ENCODE results near the gene RNF220.

GRCh38 chr1:44670751-44671640 lies 265.9 kb downstream of the RNF220 start:
- TF ChIP-seq FOXM1 (IDR thresholded peaks at IDR 0.05; ENCODE audit: low read depth) = no peak
- no peak for TF ChIP-seq CTCF (IDR thresholded peaks at IDR 0.05)
- TF ChIP-seq RCOR1 (IDR thresholded peaks at IDR 0.05; ENCODE audit: low read length) = no peak
- TF ChIP-seq GATA2 (CRISPR knock-in tag; IDR thresholded peaks at IDR 0.05) = no peak
- no peak for TF ChIP-seq MAX (IDR thresholded peaks at IDR 0.05; ENCODE audit: low read depth)
- TF ChIP-seq TAF1 (IDR thresholded peaks at IDR 0.05; ENCODE audit: borderline replicate concordance, low read depth, low read length) = no peak
- no peak for TF ChIP-seq RXRA (IDR thresholded peaks at IDR 0.05; ENCODE audit: borderline replicate concordance, low read depth)
- no peak for TF ChIP-seq ZBTB33 (IDR thresholded peaks at IDR 0.05; ENCODE audit: borderline replicate concordance, low read depth)
- TF ChIP-seq POLR2AphosphoS5 (IDR thresholded peaks at IDR 0.05; ENCODE audit: low read depth, low read length) = no peak
- no peak for TF ChIP-seq IRF3 (IDR thresholded peaks at IDR 0.05; ENCODE audit: low read depth, low read length)
- TF ChIP-seq NRF1 (IDR thresholded peaks at IDR 0.05; ENCODE audit: low read depth, low read length) = no peak
- no peak for TF ChIP-seq YY1 (IDR thresholded peaks at IDR 0.05; ENCODE audit: low read depth)
- no peak for TF ChIP-seq EZH2phosphoT487 (IDR thresholded peaks at IDR 0.05; ENCODE audit: borderline replicate concordance, low read depth)
- TF ChIP-seq SIN3A (IDR thresholded peaks at IDR 0.05; ENCODE audit: borderline replicate concordance, low read depth, low read length) = no peak

Data from SK-N-SH (cell line).